GM12878 (cell line): Measurements from ENCODE around the gene CTNNA1. TPM values are rescaled to one million over a fixed set of nuclear protein-coding genes. Genes with fewer than 3 reads are reported as not detected.

ENCODE experiments used
- ATAC-seq: fragments of 200-7000 bp; cut with Tn5 transposase; 3 replicates; pipeline ENCODE4 v1.9.1; 2020; ENCODE audit warnings: mild to moderate bottlenecking, moderate library complexity
- BruUV-seq: library from RNA; stranded (reverse); fragments of 400-500 nt; replicated peaks from 2 replicates; lab custom pipeline; 2021; lab: Mats Ljungman, UMichigan
- CTCF ChIA-PET: fragments of 300-600 bp; sonication (Branson Sonifier 250); formaldehyde crosslinking; extraction: SDS; loops from one replicate; lab custom pipeline; 2021; ENCODE audit warnings: inconsistent platforms; lab: Yijun Ruan, JAX
- POLR2A ChIA-PET: fragments of 350-600 bp; formaldehyde crosslinking; extraction: SDS; loops from one replicate; lab custom pipeline; 2021; ENCODE audit warnings: inconsistent platforms; lab: Charles Lee
- RAD21 ChIA-PET: fragments of 300-600 bp; sonication (Branson Sonifier 250); formaldehyde crosslinking; loops from one replicate; lab custom pipeline; 2023; ENCODE audit warnings: antibody characterized with exemption; ENCODE audit not compliant: unreplicated experiment; lab: Charles Lee
- SMC1A ChIA-PET: fragments of 300-600 bp; sonication (Branson Sonifier 250); formaldehyde crosslinking; loops from one replicate; lab custom pipeline; 2023; ENCODE audit not compliant: unreplicated experiment, uncharacterized antibody; lab: Charles Lee
- DNase-seq: peaks from one replicate; pipeline ENCODE4 v3.0.0-alpha.2; 2011; ENCODE audit warnings: low read depth, low spot score
- FAIRE-seq: peaks from 3 replicates; lab custom pipeline; 2011; peaks lifted over from hg19 to GRCh38; lab: Jason Lieb, UNC
- H2AFZ ChIP-seq: 2 replicates; pipeline ENCODE4 v1.6.0; 2011; ENCODE audit warnings: low read depth, low read length, control low read depth; ENCODE audit not compliant: control insufficient read depth
- H3K27ac ChIP-seq: 2 replicates; pipeline ENCODE4 v1.5.1; 2011; ENCODE audit warnings: control low read depth; ENCODE audit not compliant: control insufficient read depth, insufficient read depth
- H3K27me3 ChIP-seq, 2 experiments: replicated peaks in 1 of 2; 2 replicates each; pipeline versions ENCODE4 v1.6.0 to v1.6.1; 2011; ENCODE audit warnings: low read length in 1 of 2; ENCODE audit not compliant: control insufficient read depth in 2 of 2, insufficient read depth in 2 of 2
- H3K36me3 ChIP-seq, 2 experiments: 2 replicates each; pipeline ENCODE4 v1.5.1; 2011; ENCODE audit warnings: low read length in 1 of 2; ENCODE audit not compliant: control insufficient read depth in 2 of 2, insufficient read depth in 2 of 2
- H3K4me1 ChIP-seq: 2 replicates; pipeline ENCODE4 v1.6.1; 2011; ENCODE audit warnings: mild to moderate bottlenecking, low read length, moderate library complexity, mixed read lengths; ENCODE audit not compliant: control insufficient read depth, insufficient read depth
- H3K4me2 ChIP-seq: 2 replicates; pipeline ENCODE4 v1.6.0; 2011; ENCODE audit warnings: control low read depth; ENCODE audit not compliant: control insufficient read depth, insufficient read depth
- H3K4me3 ChIP-seq: fragments of 200-600 bp; sonication (generic); 2 replicates; pipeline ENCODE4 v1.5.1; 2016
- H3K79me2 ChIP-seq: 2 replicates; pipeline ENCODE4 v1.6.0; 2011; ENCODE audit warnings: low read length; ENCODE audit not compliant: control insufficient read depth, insufficient read depth
- H3K9ac ChIP-seq: 2 replicates; pipeline ENCODE4 v1.8.0; 2011; ENCODE audit warnings: low read length, control low read depth, mixed read lengths; ENCODE audit not compliant: control insufficient read depth, insufficient read depth
- H3K9me3 ChIP-seq: replicated peaks from 3 replicates; pipeline ENCODE4 v1.5.1; 2011; ENCODE audit warnings: mild to moderate bottlenecking, low read length; ENCODE audit not compliant: control insufficient read depth, insufficient read depth
- H4K20me1 ChIP-seq: 2 replicates; pipeline ENCODE4 v1.6.0; 2011; ENCODE audit not compliant: control insufficient read depth, insufficient read depth
- EED ChIP-seq: sonication (generic); IDR thresholded peaks from 2 replicates; pipeline ENCODE4 v1.6.1; 2016; ENCODE audit warnings: antibody characterized with exemption, low read depth
- JUNB ChIP-seq: IDR thresholded peaks from 2 replicates; pipeline ENCODE4 v1.6.1; 2016; ENCODE audit warnings: antibody characterized with exemption, mild to moderate bottlenecking
- MXI1 ChIP-seq: fragments of 150-350 bp; IDR thresholded peaks from 2 replicates; pipeline ENCODE4 v1.6.1; 2011; ENCODE audit warnings: low read depth, mild to moderate bottlenecking, inconsistent platforms, low read length, improper control_type of control experiment
- NFIC ChIP-seq: IDR thresholded peaks from 2 replicates; pipeline ENCODE4 v1.6.1; 2012; ENCODE audit warnings: low read depth, mild to moderate bottlenecking, inconsistent platforms, low read length, moderate library complexity
- SMC3 ChIP-seq: IDR thresholded peaks from 2 replicates; pipeline ENCODE4 v1.6.1; 2011; ENCODE audit warnings: low read length, improper control_type of control experiment, borderline replicate concordance
- ZNF592 ChIP-seq: fragments of 450-650 bp; IDR thresholded peaks from 2 replicates; pipeline ENCODE4 v1.6.1; 2017; ENCODE audit warnings: mild to moderate bottlenecking, moderate library complexity
- WGBS: methylation state at CpG from one replicate; pipeline ENCODE4 v1.1.6; 2016; ENCODE audit warnings: low lambda C conversion rate; ENCODE audit not compliant: insufficient replicate concordance, insufficient coverage; ENCODE audit errors: missing lambda C conversion rate; 5-methylcytosine and 5-hydroxymethylcytosine counted together
- in situ Hi-C: fragments of 300-500 bp; cut with MboI; formaldehyde crosslinking; loops from 9 replicates; pipeline ENCODE4 v1.14.3; 2018; ENCODE audit warnings: mixed read lengths
- intact Hi-C: fragments of 100-400 bp; cut with micrococcal nuclease; formaldehyde crosslinking; loops from one replicate; pipeline ENCODE4 v1.14.2; 2022; ENCODE audit not compliant: unreplicated experiment
- polyA plus RNA-seq, 11 experiments: library from polyadenylated mRNA; depleted of rRNA in 4 of 11; unstranded in 6 of 11; stranded (reverse) in 5 of 11; fragments of >200 nt; fragmentation: Nextera tagmentation in 4 of 11; fragmentation: Illumina TruSeq in 1 of 11; extraction: Ambion mirVana in 4 of 11; extraction: Trizol in 1 of 11; gene quantifications; 1 replicate in 1 of 11; 2 replicates in 10 of 11; pipeline versions ENCODE4 v1.2.1 to v1.2.3, GENCODE V29; 2011 to 2016; ENCODE audit warnings: inconsistent platforms in 2 of 11, missing spikeins in 2 of 11, low read depth in 1 of 11
- total RNA-seq, 4 experiments: library from RNA; depleted of rRNA in 3 of 4; stranded (reverse); fragments of >200 nt in 3 of 4; fragmentation: Illumina TruSeq in 1 of 4; extraction: Trizol in 1 of 4; gene quantifications; 2 replicates each; pipeline versions ENCODE4 v1.2.1 to v1.2.3, GENCODE V29; 2013 to 2021

The CTNNA1 gene
- total and polyA plus RNA-seq, 10 of the 15 experiments (the other 5 are each of a cell fraction or from before 2014, with no cell fraction given), result 32.6 to 104 (median 57.7) TPM

- CTCF ChIA-PET, result no interaction called here
- POLR2A ChIA-PET, result interaction anchor here (0.7 kb wide), 1 partner anchor 115 kb away, joined by 4 read pairs; no protein-coding TSS in a partner anchor
- no TSS peak for BruUV-seq
Observed at GRCh38 chr5:138961221-138961620, 208.0 kb downstream of the CTNNA1 start.

More at GRCh38 chr5:138961221-138961620, 208.0 kb downstream of the CTNNA1 start:
- no peaks in the 10 kb centered on the region for H3K27me3 ChIP-seq
- peaks cover 0 to 10% of the 10 kb centered on the region in 2 experiments; a peak in 1 of 4 replicates for H3K36me3 ChIP-seq
- H3K4me3 ChIP-seq, result no peak overlapping the region
- RAD21 ChIA-PET, result interaction anchor here (0.7 to 0.8 kb wide), 2 partner anchors 8 to 302 kb away, joined by 3 read pairs; no protein-coding TSS in a partner anchor
- 80% methylated on average over 1 of the region's 1 CpG for WGBS
- SMC1A ChIA-PET, result interaction anchor here (0.6 to 1.9 kb wide), 2 partner anchors 16 to 68 kb away, joined by 3 to 12 read pairs; no protein-coding TSS in a partner anchor
- H3K4me1 ChIP-seq, result no peaks in the 10 kb centered on the region
- no peaks in the 10 kb centered on the region for H3K79me2 ChIP-seq
- H3K9ac ChIP-seq, result no peak overlapping the region
- TF ChIP-seq MXI1, result no peak
- TF ChIP-seq SMC3, result no peak
- TF ChIP-seq ZNF592, result no peak
- TF ChIP-seq JUNB, result no peak
- TF ChIP-seq EED, result no peak
- no peak for TF ChIP-seq NFIC
- H3K27ac ChIP-seq, result no peak overlapping the region
- H2AFZ ChIP-seq, result no peak overlapping the region
- DNase-seq (no peak), ATAC-seq (no peak), FAIRE-seq (no peak)
- in situ Hi-C loops (no loop called here), intact Hi-C loops (no loop called here)
- no peak overlapping the region for H3K4me2 ChIP-seq
- H3K9me3 ChIP-seq, result no peaks in the 10 kb centered on the region
- no peaks in the 10 kb centered on the region for H4K20me1 ChIP-seq
